Astrocyte of the spinal cord (primary cell): ENCODE results near the gene EGF.

Source experiments
- DNase-seq: peaks from one replicate; pipeline ENCODE4 v3.0.0; 2011; ENCODE audit warnings: low read depth, low spot score
- H3K4me3 ChIP-seq: 2 replicates; pipeline ENCODE4 v1.5.1; 2011; ENCODE audit warnings: low read depth, mild to moderate bottlenecking, low read length, moderate library complexity
- in situ Hi-C: cut with HindIII; loops from 2 replicates; pipeline ENCODE4 v1.10.0; 2017; ENCODE audit warnings: low sequenced_read_pairs
- TF ChIP-seq, protein P1 (sequence below): IDR thresholded peaks from 2 replicates; pipeline ENCODE4 v1.5.1; 2012; ENCODE audit warnings: low read depth, mild to moderate bottlenecking, low read length, inconsistent platforms

The EGF gene

DNA sequence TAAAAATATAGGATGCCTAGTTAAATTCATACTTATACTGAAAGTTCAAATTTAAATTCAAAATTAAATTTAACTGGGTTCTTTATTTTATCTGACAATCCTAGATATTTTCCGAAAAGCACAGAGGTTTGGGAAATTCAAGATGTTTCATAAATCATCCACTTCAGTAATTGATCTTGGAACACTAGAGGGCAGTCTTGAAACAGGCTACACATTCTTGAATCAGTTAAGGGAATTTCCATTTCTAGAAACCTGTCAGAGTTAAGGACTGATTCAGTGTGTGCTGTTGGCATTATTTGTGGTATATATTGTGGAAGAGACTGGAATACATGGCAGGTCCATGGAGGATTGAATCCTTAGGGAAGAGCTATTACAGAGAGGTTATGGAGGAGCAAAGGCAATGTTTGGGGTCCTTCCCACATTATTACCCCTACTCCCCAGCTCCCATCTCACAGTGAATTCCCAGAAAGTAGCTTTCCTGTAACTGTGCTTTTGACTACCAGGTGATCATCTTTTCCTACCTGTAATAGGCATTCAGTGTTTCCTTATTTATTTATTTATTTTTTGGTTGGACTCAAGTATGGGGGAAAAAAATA, 92.9 kb downstream of the EGF start:
- in situ Hi-C loops = no loop called here
- DNase-seq = peak; percentile 67
- TF ChIP-seq, protein P1, sequence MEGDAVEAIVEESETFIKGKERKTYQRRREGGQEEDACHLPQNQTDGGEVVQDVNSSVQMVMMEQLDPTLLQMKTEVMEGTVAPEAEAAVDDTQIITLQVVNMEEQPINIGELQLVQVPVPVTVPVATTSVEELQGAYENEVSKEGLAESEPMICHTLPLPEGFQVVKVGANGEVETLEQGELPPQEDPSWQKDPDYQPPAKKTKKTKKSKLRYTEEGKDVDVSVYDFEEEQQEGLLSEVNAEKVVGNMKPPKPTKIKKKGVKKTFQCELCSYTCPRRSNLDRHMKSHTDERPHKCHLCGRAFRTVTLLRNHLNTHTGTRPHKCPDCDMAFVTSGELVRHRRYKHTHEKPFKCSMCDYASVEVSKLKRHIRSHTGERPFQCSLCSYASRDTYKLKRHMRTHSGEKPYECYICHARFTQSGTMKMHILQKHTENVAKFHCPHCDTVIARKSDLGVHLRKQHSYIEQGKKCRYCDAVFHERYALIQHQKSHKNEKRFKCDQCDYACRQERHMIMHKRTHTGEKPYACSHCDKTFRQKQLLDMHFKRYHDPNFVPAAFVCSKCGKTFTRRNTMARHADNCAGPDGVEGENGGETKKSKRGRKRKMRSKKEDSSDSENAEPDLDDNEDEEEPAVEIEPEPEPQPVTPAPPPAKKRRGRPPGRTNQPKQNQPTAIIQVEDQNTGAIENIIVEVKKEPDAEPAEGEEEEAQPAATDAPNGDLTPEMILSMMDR = peak; percentile 67
- no peak overlapping the region for H3K4me3 ChIP-seq

DNA sequence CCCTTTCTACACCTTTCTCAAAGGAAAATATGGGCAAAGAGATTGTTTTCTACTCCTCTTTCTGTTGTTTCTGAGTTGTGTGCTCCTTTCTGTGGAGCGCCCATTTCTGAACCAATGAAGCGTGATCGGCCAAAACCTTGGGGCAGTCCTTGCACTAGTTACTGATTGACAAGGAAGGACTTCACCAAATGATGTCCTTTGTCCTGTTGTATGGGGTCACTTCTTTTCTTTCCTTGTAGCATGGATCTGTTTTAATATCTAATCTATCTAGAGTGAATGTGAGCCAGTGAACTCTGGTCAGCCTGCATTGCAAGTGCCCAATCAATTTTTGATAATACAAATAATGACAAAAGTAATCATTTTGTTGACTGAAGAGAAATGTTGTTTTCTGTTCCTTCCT, 94.5 kb downstream of the EGF start:
- DNase-seq = no peak
- TF ChIP-seq, protein P1 = no peak
- in situ Hi-C loops = no loop called here
- no peak overlapping the region for H3K4me3 ChIP-seq

DNA sequence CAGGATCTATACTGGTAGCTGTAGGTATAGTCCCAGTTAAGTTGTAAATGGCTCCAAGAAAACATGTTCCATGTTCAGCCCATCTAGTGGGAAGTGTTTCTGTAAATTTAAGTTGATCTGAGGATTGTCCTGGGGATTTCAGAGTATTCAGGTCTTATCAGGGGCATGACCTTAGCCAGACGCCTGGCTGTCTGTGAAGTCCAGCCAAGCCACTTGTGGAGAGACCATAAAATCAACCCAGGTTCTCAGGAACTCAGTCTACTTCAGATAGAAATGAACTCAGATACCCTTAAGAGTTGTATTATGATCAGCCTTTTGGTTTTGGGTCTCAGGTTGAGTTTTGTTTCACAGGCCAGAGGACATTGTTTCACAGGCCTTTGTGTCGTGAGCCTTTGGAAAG, 95.9 kb downstream of the EGF start:
- DNase-seq = no peak
- in situ Hi-C loops = no loop called here
- TF ChIP-seq, protein P1 = no peak
- H3K4me3 ChIP-seq = no peak overlapping the region

DNA sequence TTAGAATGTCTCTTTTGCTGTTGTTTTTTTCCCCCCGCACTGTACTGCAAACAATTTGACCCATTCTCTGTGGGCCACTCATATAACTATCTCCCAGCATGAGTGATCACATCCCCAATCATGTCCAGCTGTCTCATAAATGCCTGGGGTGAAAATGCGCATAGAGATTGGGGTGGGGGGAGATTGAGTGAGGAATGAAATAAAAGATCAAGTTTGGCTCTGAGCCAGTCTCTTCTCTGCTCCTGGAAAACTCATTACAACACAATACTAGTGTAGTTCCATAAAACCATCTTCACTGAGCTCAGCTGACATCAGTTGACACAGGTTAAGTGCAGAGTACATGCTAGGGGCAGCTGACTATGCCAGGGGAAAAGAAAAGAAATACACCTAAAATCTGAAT, 96.9 kb downstream of the EGF start:
- TF ChIP-seq, protein P1 = no peak
- no peak overlapping the region for H3K4me3 ChIP-seq
- in situ Hi-C loops = no loop called here
- DNase-seq = no peak

DNA sequence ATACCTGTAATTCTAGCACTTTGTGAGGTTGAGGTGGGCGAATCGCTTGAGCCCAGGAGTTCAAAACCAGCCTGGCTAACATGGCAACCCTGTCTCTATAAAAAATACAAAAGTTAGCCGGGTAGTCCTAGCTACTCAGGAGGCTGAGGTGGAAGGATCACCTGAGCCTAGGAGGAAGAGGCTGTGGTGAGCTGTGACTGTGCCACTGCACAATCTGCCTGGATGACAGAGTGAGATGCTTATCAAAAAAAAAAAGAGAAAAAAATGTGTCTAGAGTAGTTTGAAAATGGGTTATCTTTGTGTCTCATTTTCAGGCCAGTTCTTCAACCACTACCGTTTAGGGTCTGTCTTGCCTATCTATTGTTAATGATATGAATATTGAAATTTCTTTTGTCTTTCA, 98.1 kb downstream of the EGF start:
- DNase-seq = no peak
- in situ Hi-C loops = no loop called here

DNA sequence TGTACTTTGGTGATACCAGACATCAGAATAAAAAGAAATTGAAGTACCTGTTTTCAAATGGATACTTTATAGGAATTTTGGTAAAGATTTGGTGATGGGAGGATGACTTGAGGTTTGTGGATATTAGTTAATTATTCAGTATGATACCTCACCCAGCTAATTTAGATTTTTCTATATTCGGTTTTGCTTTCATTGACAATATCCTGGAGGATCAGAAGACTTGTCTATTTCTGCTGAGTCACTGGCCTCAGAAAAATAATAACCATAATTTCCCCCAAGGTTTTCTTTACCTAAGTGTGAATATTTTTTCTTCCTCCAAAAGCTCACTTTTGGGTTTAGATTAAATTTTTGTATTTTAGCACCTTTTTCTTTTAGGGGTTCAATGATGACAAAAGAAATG, 100.2 kb downstream of the EGF start:
- in situ Hi-C loops = no loop called here
- TF ChIP-seq, protein P1 = no peak
- DNase-seq = no peak
- H3K4me3 ChIP-seq = no peak overlapping the region

More for the DNA sequence above, 98.1 kb downstream of the EGF start:
- H3K4me3 ChIP-seq = no peak overlapping the region
- TF ChIP-seq, protein P1 = no peak

DNA sequence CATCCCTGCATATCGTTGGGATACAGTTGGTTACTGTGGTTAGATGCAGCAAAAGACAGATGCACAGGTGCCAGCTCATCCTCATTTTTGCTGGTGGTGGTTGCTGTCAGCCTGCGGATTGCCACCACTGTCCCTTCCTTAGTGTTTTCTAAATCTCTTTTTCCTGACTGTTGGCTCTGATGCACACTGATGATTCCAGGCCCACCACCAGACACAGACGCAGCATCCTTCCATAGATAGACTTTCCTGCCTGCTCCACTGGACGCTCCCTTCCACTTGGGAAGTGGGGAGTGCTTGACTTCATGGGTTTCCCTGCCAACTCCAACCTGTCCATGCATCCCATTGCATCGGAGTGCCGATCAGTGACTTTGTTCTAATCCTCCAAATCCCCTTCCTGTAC, 101.5 kb downstream of the EGF start:
- DNase-seq = no peak
- H3K4me3 ChIP-seq = no peak overlapping the region
- in situ Hi-C loops = no loop called here
- TF ChIP-seq, protein P1 = no peak
